GM23338 (cell line): ENCODE measurements around the gene SLC3A2. TPM values are rescaled to one million over a fixed set of nuclear protein-coding genes. Genes with fewer than 3 reads are reported as not detected.
"Not testable (repeated sequence)": the region's sequence is repeated elsewhere in the genome, so short reads cannot be mapped to it uniquely, and the experiment has no call there.

Source experiments
- ATAC-seq: fragments of 200-7000 bp; cut with Tn5 transposase; 3 replicates; pipeline ENCODE4 v1.9.1; 2020
- DNase-seq: peaks from one replicate; pipeline ENCODE4 v3.0.0-alpha.2; 2015; ENCODE audit warnings: low spot score
- H2AFZ ChIP-seq: fragments of 200-600 bp; sonication (generic); 2 replicates; pipeline ENCODE4 v1.8.0; 2016; ENCODE audit warnings: antibody characterized with exemption, mild to moderate bottlenecking, moderate library complexity
- H3F3A ChIP-seq: fragments of 200-600 bp; sonication (generic); replicated peaks from 2 replicates; pipeline ENCODE4 v1.8.0; 2017; ENCODE audit warnings: antibody characterized with exemption, mixed run types, low read depth
- H3K27ac ChIP-seq: fragments of 200-600 bp; sonication (generic); 2 replicates; pipeline ENCODE4 v1.6.1; 2016; ENCODE audit warnings: low read depth
- H3K27me3 ChIP-seq: fragments of 200-600 bp; sonication (generic); 2 replicates; pipeline ENCODE4 v1.8.0; 2016; ENCODE audit warnings: mild to moderate bottlenecking, mixed run types, moderate library complexity; ENCODE audit not compliant: insufficient read depth
- H3K36me3 ChIP-seq: fragments of 200-600 bp; sonication (generic); 2 replicates; pipeline ENCODE4 v1.8.0; 2016; ENCODE audit warnings: mild to moderate bottlenecking; ENCODE audit not compliant: insufficient read depth
- H3K4me1 ChIP-seq: fragments of 200-600 bp; sonication (generic); 2 replicates; pipeline ENCODE4 v1.8.0; 2016; ENCODE audit warnings: mild to moderate bottlenecking, moderate library complexity; ENCODE audit not compliant: insufficient read depth
- H3K4me2 ChIP-seq: fragments of 200-600 bp; sonication (generic); 2 replicates; pipeline ENCODE4 v1.7.1; 2017; ENCODE audit warnings: mixed run types
- H3K4me3 ChIP-seq: fragments of 200-600 bp; sonication (generic); 2 replicates; pipeline ENCODE4 v1.6.1; 2016; ENCODE audit warnings: mixed run types
- H3K79me2 ChIP-seq: fragments of 200-600 bp; sonication (generic); replicated peaks from 2 replicates; pipeline ENCODE4 v1.8.0; 2017; ENCODE audit warnings: mild to moderate bottlenecking; ENCODE audit not compliant: insufficient read depth
- H3K9me2 ChIP-seq: fragments of 200-600 bp; sonication (generic); 2 replicates; pipeline ENCODE4 v1.8.0; 2017; ENCODE audit not compliant: insufficient read depth
- H4K20me1 ChIP-seq: fragments of 200-600 bp; sonication (generic); replicated peaks from 2 replicates; pipeline ENCODE4 v1.8.0; 2017; ENCODE audit warnings: mild to moderate bottlenecking; ENCODE audit not compliant: insufficient read depth
- H3K27ac Mint-ChIP-seq: 2 replicates; pipeline ENCODE4 v1.8.0; 2020; ENCODE audit warnings: inconsistent platforms, mild to moderate bottlenecking, moderate library complexity, mixed read lengths
- H3K27me3 Mint-ChIP-seq: 3 replicates; pipeline ENCODE4 v1.8.0; 2022; ENCODE audit warnings: low read depth, mild to moderate bottlenecking, moderate library complexity, mixed read lengths, inconsistent platforms; ENCODE audit not compliant: insufficient read depth, poor library complexity
- H3K36me3 Mint-ChIP-seq: 3 replicates; pipeline ENCODE4 v1.8.0; 2021; ENCODE audit warnings: low read depth, mild to moderate bottlenecking, inconsistent platforms, moderate library complexity, mixed read lengths
- H3K4me1 Mint-ChIP-seq: 3 replicates; pipeline ENCODE4 v1.8.0; 2020; ENCODE audit warnings: mild to moderate bottlenecking, inconsistent platforms, mixed read lengths
- H3K4me3 Mint-ChIP-seq: 3 replicates; pipeline ENCODE4 v1.8.0; 2021; ENCODE audit warnings: moderate library complexity, mild to moderate bottlenecking, inconsistent platforms, mixed read lengths
- H3K9me3 Mint-ChIP-seq: 3 replicates; pipeline ENCODE4 v1.8.0; 2020; ENCODE audit warnings: moderate library complexity, mild to moderate bottlenecking, inconsistent platforms, mixed read lengths
- CREB1 ChIP-seq: fragments of 250-450 bp; sonication (Bioruptor Pico); IDR thresholded peaks from 2 replicates; pipeline ENCODE4 v1.5.0; 2020; ENCODE audit warnings: low read depth, mild to moderate bottlenecking, moderate library complexity
- ETS1 ChIP-seq: IDR thresholded peaks from 2 replicates; pipeline ENCODE4 v1.6.1; 2016; ENCODE audit warnings: antibody characterized with exemption
- EZH2phosphoT487 ChIP-seq: fragments of 200-600 bp; sonication (generic); IDR thresholded peaks from one replicate; pipeline ENCODE4 v1.8.1; 2018; ENCODE audit warnings: antibody characterized with exemption; ENCODE audit not compliant: unreplicated experiment
- POLR2AphosphoS5 ChIP-seq: IDR thresholded peaks from 2 replicates; pipeline ENCODE4 v1.6.1; 2016; ENCODE audit warnings: antibody characterized with exemption, low read depth
- REST ChIP-seq: IDR thresholded peaks from one replicate; pipeline ENCODE4 v1.6.1; 2018; ENCODE audit warnings: antibody characterized with exemption; ENCODE audit not compliant: unreplicated experiment
- polyA plus RNA-seq: library from polyadenylated mRNA; unstranded; fragments of >200 nt; fragmentation: Nextera tagmentation; extraction: Ambion mirVana; gene quantifications from 2 replicates; pipeline ENCODE4 v1.2.1, GENCODE V29; 2016
- total RNA-seq: library from RNA; depleted of rRNA; stranded (reverse); fragments of >200 nt; shearing (Covaris generic); gene quantifications from 2 replicates; pipeline ENCODE4 v1.2.3, GENCODE V29; 2014

The SLC3A2 gene
- total and polyA plus RNA-seq, 2 experiments from 2014 or later, result 240 to 425 TPM

GRCh38 chr11:62839050-62839945 is 41.4 kb upstream of the SLC3A2 start, which contains the start of gene WDR74:
Gene WDR74 (minus strand): TSS chr11:62839590. CDS start chr11:62839570, 20 bp downstream.
- peak within 1 kb of the TSS; percentile 82 for H3K4me2 ChIP-seq
- Mint-ChIP-seq H3K9me3 (no peaks in the 10 kb centered on the region; the same call in 1 of the 3 replicates), H3K27ac (no peak within 1 kb of the TSS), H3K4me3 (no peak within 1 kb of the TSS), H3K4me1 (peaks cover 18% of the 10 kb centered on the region), H3K27me3 (peaks cover 20% of the 10 kb centered on the region), H3K36me3 (peaks cover 43% of the 10 kb centered on the region)
- H2AFZ ChIP-seq, result no peak within 1 kb of the TSS
- H4K20me1 ChIP-seq, result peaks cover 4% of the 10 kb centered on the region; the same call in 1 of the 2 replicates
- peaks cover 37% of the 10 kb centered on the region for H3K79me2 ChIP-seq
- peak; percentile 98 for TF ChIP-seq CREB1 (CRISPR knock-in tag)
- TF ChIP-seq EZH2phosphoT487, result no peak
- peak; percentile 83 for TF ChIP-seq ETS1
- TF ChIP-seq POLR2AphosphoS5, result peak; percentile 96
- TF ChIP-seq REST, result no peak
- H3K4me1 ChIP-seq, result peaks cover 10% of the 10 kb centered on the region
- no peaks in the 10 kb centered on the region for H3K9me2 ChIP-seq
- peaks cover 21% of the 10 kb centered on the region for H3K36me3 ChIP-seq
- peak within 1 kb of the TSS; percentile 64 for H3K4me3 ChIP-seq
- ATAC-seq (peak; percentile 36), DNase-seq (peak; percentile 98)
- H3F3A ChIP-seq, result peaks cover 40% of the 10 kb centered on the region; the same call in 1 of the 2 replicates
- H3K27ac ChIP-seq, result peak within 1 kb of the TSS; percentile 98
- H3K27me3 ChIP-seq, result no peaks in the 10 kb centered on the region

GRCh38 chr11:62840721-62841360 is 39.9 kb upstream of the SLC3A2 start:
- H3K27ac Mint-ChIP-seq, result not testable (repeated sequence)

More at GRCh38 chr11:62840721-62841360, 39.9 kb upstream of the SLC3A2 start:
- H3K4me1 ChIP-seq, H3K4me3 Mint-ChIP-seq, H3K9me3 Mint-ChIP-seq, H3K36me3 ChIP-seq, H3K9me2 ChIP-seq, H2AFZ ChIP-seq, H4K20me1 ChIP-seq, H3K27me3 ChIP-seq: not testable (repeated sequence)
- peaks cover 16% of the 10 kb centered on the region for H3K27me3 Mint-ChIP-seq
- H3K4me3 ChIP-seq, result peak overlapping the region; percentile 64
- peak overlapping the region; percentile 82 for H3K4me2 ChIP-seq
- ATAC-seq (peak; percentile 4), DNase-seq (peak; percentile 79)
- H3K4me1 Mint-ChIP-seq, result peaks cover 18% of the 10 kb centered on the region
- peaks cover 32% of the 10 kb centered on the region for H3K79me2 ChIP-seq
- H3F3A ChIP-seq, result peaks cover 31% of the 10 kb centered on the region; the same call in 1 of the 2 replicates
- H3K27ac ChIP-seq, result peak overlapping the region; percentile 98
- peaks cover 27% of the 10 kb centered on the region for H3K36me3 Mint-ChIP-seq
